ENCODE results near the gene ARAP1.

DNA sequence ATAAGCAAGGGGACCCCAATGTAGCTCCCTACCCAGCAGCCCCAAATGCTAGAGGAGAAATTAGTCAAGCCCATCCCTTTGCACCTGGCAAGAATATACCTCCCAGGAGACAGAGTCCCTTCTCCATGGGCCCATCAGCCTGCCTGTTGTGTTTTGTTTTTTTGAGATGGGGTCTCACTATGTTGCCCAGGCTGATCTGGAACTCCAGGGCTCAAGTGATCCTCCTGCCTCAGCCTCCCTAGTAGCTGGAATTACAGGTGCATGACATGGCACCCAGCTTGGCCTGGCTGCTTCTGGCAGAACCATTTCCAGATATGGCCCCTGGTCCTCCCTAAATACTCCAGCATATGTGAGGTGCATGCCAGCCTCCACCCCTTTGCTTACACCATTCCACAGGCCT is 100.1 kb downstream of the ARAP1 start:
- TF ChIP-seq CTCF (IDR thresholded peaks at IDR 0.05) (no peak), EZH2 (IDR thresholded peaks at IDR 0.05) (no peak)
